Measurements from ENCODE around the gene BCCIP.

Gene BCCIP

DNA sequence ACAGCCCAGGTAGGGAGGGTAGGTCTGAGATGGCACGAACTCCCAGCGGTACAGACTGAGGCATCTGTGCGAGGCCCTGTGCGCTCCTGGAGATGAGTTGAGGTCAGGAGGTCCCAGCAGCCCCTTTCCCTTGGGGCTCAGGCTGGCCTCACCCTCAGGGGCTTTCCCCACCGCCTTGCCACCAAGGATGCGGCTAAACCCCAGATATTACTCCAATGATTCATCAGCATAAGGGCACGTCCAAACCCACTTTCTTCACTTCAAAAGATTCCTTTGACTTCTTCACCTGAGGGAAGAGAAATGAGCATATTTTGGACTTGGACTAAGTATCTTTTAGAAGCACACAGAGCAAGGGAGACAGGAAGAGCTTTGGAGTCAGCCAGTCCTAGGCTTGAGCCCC, 20.6 kb upstream of the BCCIP start:
- H3K4me3 ChIP-seq (ENCODE audit: low read depth, low read length), result no peak overlapping the region
- ChIA-PET CTCF (no interaction called here), POLR2A (no interaction called here)
- no peak for DNase-seq (ENCODE audit: low read depth, low spot score)
- TF ChIP-seq CTCF (IDR thresholded peaks at IDR 0.05; ENCODE audit: insufficient read depth, low read length, missing control alignments), result no peak

DNA sequence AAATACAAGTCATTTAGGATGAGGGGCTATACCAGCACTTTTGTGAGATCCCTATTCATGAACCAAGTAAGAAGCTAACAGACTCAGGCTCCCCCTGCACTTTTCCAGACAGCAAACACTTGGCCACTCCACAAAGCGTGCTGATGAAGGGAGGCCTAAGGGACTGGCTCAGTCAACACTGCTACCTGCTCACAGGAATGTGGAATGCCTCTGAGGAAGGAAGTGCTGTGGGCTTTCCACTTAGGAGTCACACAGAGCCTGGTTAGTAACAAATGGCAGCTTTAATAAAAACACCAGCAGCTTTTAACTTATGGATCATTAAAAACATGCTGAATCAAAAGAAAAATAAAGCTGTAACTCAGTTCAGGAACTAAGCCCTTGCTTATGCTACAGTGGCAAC, 15.3 kb upstream of the BCCIP start:
- ChIA-PET CTCF (no interaction called here), POLR2A (no interaction called here)
- DNase-seq (ENCODE audit: low read depth, low spot score), result no peak
- TF ChIP-seq CTCF (IDR thresholded peaks at IDR 0.05; ENCODE audit: insufficient read depth, low read length, missing control alignments), result no peak
- no peak overlapping the region for H3K4me3 ChIP-seq (ENCODE audit: low read depth, low read length)

DNA sequence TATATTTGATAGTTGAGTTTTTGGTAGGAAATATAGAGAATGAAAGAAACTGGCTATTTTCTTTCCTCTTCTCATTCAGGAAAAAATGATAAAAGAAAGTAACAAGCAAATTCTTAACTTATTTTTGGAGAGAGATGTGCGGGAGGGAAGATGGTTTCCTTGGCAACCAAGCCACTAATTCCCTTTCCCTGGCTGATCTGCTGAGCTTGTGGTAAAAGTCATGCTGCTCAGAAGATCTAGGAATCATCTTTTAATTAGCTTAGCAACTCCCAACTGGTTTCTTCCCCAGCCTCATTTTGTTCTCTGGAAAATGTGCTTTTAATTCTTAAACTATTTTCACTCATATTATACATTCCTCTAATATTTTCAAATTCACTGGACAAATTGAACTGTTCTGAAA, 12.1 kb upstream of the BCCIP start:
- POLR2A ChIA-PET, result no interaction called here
- no peak for TF ChIP-seq CTCF (IDR thresholded peaks at IDR 0.05; ENCODE audit: insufficient read depth, low read length, missing control alignments)
- DNase-seq (ENCODE audit: low read depth, low spot score), result peak; percentile 31
- CTCF ChIA-PET, result no interaction called here
- H3K4me3 ChIP-seq (ENCODE audit: low read depth, low read length), result no peak overlapping the region

GRCh38 chr10:125812128-125812750, 11.1 kb upstream of the BCCIP start:
- DNase-seq (ENCODE audit: low read depth, low spot score), result peak; percentile 72
- no peak overlapping the region for H3K4me3 ChIP-seq (ENCODE audit: low read depth, low read length)
- ChIA-PET CTCF (no interaction called here), POLR2A (no interaction called here)
- no peak for TF ChIP-seq CTCF (IDR thresholded peaks at IDR 0.05; ENCODE audit: insufficient read depth, low read length, missing control alignments)

DNA sequence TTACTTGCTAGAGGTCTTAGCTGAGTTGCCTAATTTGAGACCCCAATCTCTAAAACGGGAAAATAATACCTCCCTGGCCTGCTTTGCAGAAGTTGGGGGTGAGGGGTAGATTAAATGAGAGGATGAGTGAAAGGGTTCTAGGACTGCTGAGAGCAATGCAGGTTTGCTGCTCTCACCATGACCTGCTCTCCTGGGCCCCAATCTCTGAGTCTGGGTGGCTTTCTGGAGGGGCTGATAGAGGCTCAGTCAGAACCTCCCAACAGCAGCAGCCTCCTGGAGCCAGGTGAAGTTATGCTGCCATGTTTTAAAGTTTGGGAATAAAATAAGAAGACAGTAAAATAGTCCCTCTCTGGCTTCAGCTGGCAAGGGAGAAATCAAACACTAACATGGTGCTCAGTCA, 7.6 kb upstream of the BCCIP start:
- no peak for TF ChIP-seq CTCF (IDR thresholded peaks at IDR 0.05; ENCODE audit: insufficient read depth, low read length, missing control alignments)
- H3K4me3 ChIP-seq (ENCODE audit: low read depth, low read length), result no peak overlapping the region
- ChIA-PET CTCF (no interaction called here), POLR2A (no interaction called here)
- no peak for DNase-seq (ENCODE audit: low read depth, low spot score)

GRCh38 chr10:125816548-125816947, 6.8 kb upstream of the BCCIP start:
- no peak for TF ChIP-seq CTCF (IDR thresholded peaks at IDR 0.05; ENCODE audit: insufficient read depth, low read length, missing control alignments)

More at GRCh38 chr10:125816548-125816947, 6.8 kb upstream of the BCCIP start:
- no peak overlapping the region for H3K4me3 ChIP-seq (ENCODE audit: low read depth, low read length)
- no peak for DNase-seq (ENCODE audit: low read depth, low spot score)
- ChIA-PET POLR2A (no interaction called here), CTCF (interaction anchor here (1.0 kb wide), 1 partner anchor 14 kb away, joined by 3 read pairs; no protein-coding TSS in a partner anchor)
